ENCODE measurements around the gene SPG21.

DNA sequence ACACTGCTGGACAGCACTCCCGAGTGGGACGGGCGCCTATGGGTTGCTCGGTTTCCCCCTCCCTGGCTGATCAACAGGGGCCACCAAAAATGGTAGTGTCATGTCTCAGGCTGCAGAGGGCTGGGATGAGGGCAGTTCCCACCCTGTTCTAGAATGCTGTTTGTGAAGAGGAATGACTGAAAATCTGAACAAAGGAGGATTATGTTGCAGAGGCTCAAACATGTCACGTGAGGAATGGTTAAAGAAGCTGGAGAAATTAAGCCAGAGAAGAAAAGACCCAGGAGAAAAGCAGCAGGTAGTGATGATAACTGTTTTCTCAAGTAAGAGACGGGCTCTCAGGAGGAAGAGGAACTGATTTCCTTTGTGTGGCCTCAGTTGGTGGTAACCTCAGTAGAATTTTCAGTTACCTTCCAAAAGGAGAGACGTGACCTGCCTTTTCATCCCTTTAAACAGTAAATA is 10.4 kb downstream of the SPG21 start:
- TF ChIP-seq, protein P1, sequence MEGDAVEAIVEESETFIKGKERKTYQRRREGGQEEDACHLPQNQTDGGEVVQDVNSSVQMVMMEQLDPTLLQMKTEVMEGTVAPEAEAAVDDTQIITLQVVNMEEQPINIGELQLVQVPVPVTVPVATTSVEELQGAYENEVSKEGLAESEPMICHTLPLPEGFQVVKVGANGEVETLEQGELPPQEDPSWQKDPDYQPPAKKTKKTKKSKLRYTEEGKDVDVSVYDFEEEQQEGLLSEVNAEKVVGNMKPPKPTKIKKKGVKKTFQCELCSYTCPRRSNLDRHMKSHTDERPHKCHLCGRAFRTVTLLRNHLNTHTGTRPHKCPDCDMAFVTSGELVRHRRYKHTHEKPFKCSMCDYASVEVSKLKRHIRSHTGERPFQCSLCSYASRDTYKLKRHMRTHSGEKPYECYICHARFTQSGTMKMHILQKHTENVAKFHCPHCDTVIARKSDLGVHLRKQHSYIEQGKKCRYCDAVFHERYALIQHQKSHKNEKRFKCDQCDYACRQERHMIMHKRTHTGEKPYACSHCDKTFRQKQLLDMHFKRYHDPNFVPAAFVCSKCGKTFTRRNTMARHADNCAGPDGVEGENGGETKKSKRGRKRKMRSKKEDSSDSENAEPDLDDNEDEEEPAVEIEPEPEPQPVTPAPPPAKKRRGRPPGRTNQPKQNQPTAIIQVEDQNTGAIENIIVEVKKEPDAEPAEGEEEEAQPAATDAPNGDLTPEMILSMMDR (IDR thresholded peaks at IDR 0.05): no peak
- no peak for TF ChIP-seq POLR2A (IDR thresholded peaks at IDR 0.05)

Data from suprapubic skin (tissue), 3 donors.